ENCODE measurements around the gene NLRP5. TPM values are rescaled to one million over a fixed set of nuclear protein-coding genes. Genes with fewer than 3 reads are reported as not detected.
"Not testable (repeated sequence)": the region's sequence is repeated elsewhere in the genome, so short reads cannot be mapped to it uniquely, and the experiment has no call there.

NLRP5 gene
- polyA plus RNA-seq, 1 of the 3 experiments (the other 2 are of a cell fraction) = not detected

- CTCF ChIA-PET = no interaction called here
- no peaks in the 10 kb centered on the region for H3K27me3 ChIP-seq (ENCODE audit: insufficient read depth)
- whole genome bisulfite sequencing (ENCODE audit: low lambda C conversion rate) = under 1% methylated on average over 5 of the region's 5 CpGs
Observed at GRCh38 chr19:56015756-56016155, 29.2 kb downstream of the NLRP5 start.

GRCh38 chr19:56019325-56019724 lies 32.8 kb downstream of the NLRP5 start:
- H3K27ac ChIP-seq (ENCODE audit: low read depth in 2 of 2, low read length in 1 of 2); H2AFZ ChIP-seq (ENCODE audit: low read depth); POLR2A ChIA-PET; H3K79me2 ChIP-seq (ENCODE audit: insufficient read depth); H3K9me3 ChIP-seq; H3F3A ChIP-seq (replicated peaks; ENCODE audit: insufficient read depth); H4K20me1 ChIP-seq (ENCODE audit: insufficient read depth); H3K4me2 ChIP-seq; CTCF ChIA-PET; DNase-seq; H3K4me3 ChIP-seq (ENCODE audit: low read depth in 2 of 2, low read length in 1 of 2); H3K36me3 ChIP-seq (replicated peaks in 1 of 2; ENCODE audit: control insufficient read depth in 1 of 2, insufficient read depth in 2 of 2, low read length in 1 of 2); H3K9ac ChIP-seq; H3K4me1 ChIP-seq (ENCODE audit: control insufficient read depth in 1 of 2, insufficient read depth in 2 of 2, low read depth in 1 of 2, low read length in 1 of 2); H3K27me3 ChIP-seq (ENCODE audit: insufficient read depth); H3K9me2 ChIP-seq: not testable (repeated sequence)
- WGBS (ENCODE audit: low lambda C conversion rate) = 5% methylated on average over 2 of the region's 2 CpGs

More at GRCh38 chr19:56015756-56016155, 29.2 kb downstream of the NLRP5 start:
- no peaks in the 10 kb centered on the region for H3K79me2 ChIP-seq (ENCODE audit: insufficient read depth)
- H3K4me2 ChIP-seq = no peak overlapping the region
- H4K20me1 ChIP-seq (ENCODE audit: insufficient read depth) = no peaks in the 10 kb centered on the region
- H3K9me2 ChIP-seq = no peaks in the 10 kb centered on the region
- POLR2A ChIA-PET = no interaction called here
- no peak overlapping the region for H3K27ac ChIP-seq (ENCODE audit: low read depth in 2 of 2, low read length in 1 of 2)
- no peak overlapping the region for H2AFZ ChIP-seq (ENCODE audit: low read depth)
- no peaks in the 10 kb centered on the region for H3K36me3 ChIP-seq (replicated peaks in 1 of 2; ENCODE audit: control insufficient read depth in 1 of 2, insufficient read depth in 2 of 2, low read length in 1 of 2)
- no peak for TF ChIP-seq TCF12 (IDR thresholded peaks at IDR 0.05)
- peak; percentile 94 for TF ChIP-seq REST (IDR thresholded peaks at IDR 0.05; ENCODE audit: low read depth, low read length)
- TF ChIP-seq ELF1 (IDR thresholded peaks at IDR 0.05) = no peak
- no peak overlapping the region for H3K4me3 ChIP-seq (ENCODE audit: low read depth in 2 of 2, low read length in 1 of 2)
- H3F3A ChIP-seq (replicated peaks; ENCODE audit: insufficient read depth) = no peaks in the 10 kb centered on the region
- no peak for DNase-seq
- no peaks in the 10 kb centered on the region for H3K9me3 ChIP-seq
- H3K9ac ChIP-seq = no peak overlapping the region
- no peaks in the 10 kb centered on the region for H3K4me1 ChIP-seq (ENCODE audit: control insufficient read depth in 1 of 2, insufficient read depth in 2 of 2, low read depth in 1 of 2, low read length in 1 of 2)

GRCh38 chr19:56020355-56020975 lies 33.9 kb downstream of the NLRP5 start:
- H2AFZ ChIP-seq (ENCODE audit: low read depth); H3K27me3 ChIP-seq (ENCODE audit: insufficient read depth); H4K20me1 ChIP-seq (ENCODE audit: insufficient read depth); H3F3A ChIP-seq (replicated peaks; ENCODE audit: insufficient read depth); H3K9me2 ChIP-seq; H3K9ac ChIP-seq; H3K4me1 ChIP-seq (ENCODE audit: control insufficient read depth in 1 of 2, insufficient read depth in 2 of 2, low read depth in 1 of 2, low read length in 1 of 2); DNase-seq; H3K36me3 ChIP-seq (replicated peaks in 1 of 2; ENCODE audit: control insufficient read depth in 1 of 2, insufficient read depth in 2 of 2, low read length in 1 of 2); POLR2A ChIA-PET; H3K4me3 ChIP-seq (ENCODE audit: low read depth in 2 of 2, low read length in 1 of 2); H3K79me2 ChIP-seq (ENCODE audit: insufficient read depth); CTCF ChIA-PET; H3K27ac ChIP-seq (ENCODE audit: low read depth in 2 of 2, low read length in 1 of 2); H3K4me2 ChIP-seq; H3K9me3 ChIP-seq: not testable (repeated sequence)
- peak; percentile 9; the same call in 1 of the 2 replicates for TF ChIP-seq REST (IDR thresholded peaks at IDR 0.05; ENCODE audit: low read depth, low read length)
- under 1% methylated on average over 6 of the region's 7 CpGs for WGBS (ENCODE audit: low lambda C conversion rate)
